ENCODE data around the gene SNX18. TPM values are rescaled to one million over a fixed set of nuclear protein-coding genes. Genes with fewer than 3 reads are reported as not detected.

The SNX18 gene
- total and polyA plus RNA-seq, 2 of the 4 experiments (the other 2 are of a cell fraction) = 31.2 to 50.0 TPM

DNA sequence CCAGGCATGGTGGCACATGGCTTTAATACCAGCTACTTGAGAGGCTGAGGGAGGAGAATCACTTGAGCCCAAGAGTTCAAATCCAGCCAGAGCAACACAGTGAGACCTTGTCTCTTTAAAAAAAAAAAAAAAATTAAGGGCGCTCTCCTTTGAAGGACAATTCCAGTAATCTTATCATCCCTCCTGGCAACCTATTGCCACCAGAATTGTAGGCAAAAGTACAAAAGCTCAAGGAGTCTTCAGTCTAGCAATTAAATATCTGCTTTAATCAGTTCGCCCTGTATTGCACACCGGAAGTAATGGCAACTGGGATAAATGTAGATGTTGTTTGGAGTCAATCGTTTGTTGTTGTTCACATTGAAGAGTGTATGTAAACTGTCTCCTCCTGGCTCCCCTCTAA lies 7.7 kb downstream of the SNX18 start:
- Histone ChIP-seq H3K27me3 (ENCODE audit: control insufficient read depth, insufficient read depth, low read length) (no peaks in the 10 kb centered on the region), H3K4ac (ENCODE audit: low read depth, low read length) (peak overlapping the region; percentile 3; the same call in 1 of the 2 replicates), H3K14ac (replicated peaks; ENCODE audit: low read depth, low read length) (no peak overlapping the region; the same call in 1 of the 2 replicates), H3K56ac (ENCODE audit: extremely low read depth, insufficient read depth, low read length) (no peak overlapping the region), H3K36me3 (ENCODE audit: control insufficient read depth, insufficient read depth, low read length) (peaks cover 42% of the 10 kb centered on the region), H4K5ac (ENCODE audit: low read depth, low read length) (no peak overlapping the region), H2AK5ac (ENCODE audit: low read depth, low read length) (no peak overlapping the region), H3K23ac (ENCODE audit: low read depth, low read length) (peak overlapping the region; percentile 70; the same call in 1 of the 2 replicates), H2AFZ (replicated peaks; ENCODE audit: low read length, poor library complexity) (no peak overlapping the region), H4K20me1 (ENCODE audit: insufficient read depth, low read length) (peaks cover 98% of the 10 kb centered on the region), H2BK120ac (ENCODE audit: low read depth, low read length) (no peak overlapping the region), H3K9me1 (ENCODE audit: insufficient read depth, low read length) (peaks cover 30% of the 10 kb centered on the region), H4K91ac (ENCODE audit: insufficient read depth, low read depth, low read length) (no peak overlapping the region), H2BK20ac (ENCODE audit: low read depth, low read length) (no peak overlapping the region), H3K79me1 (ENCODE audit: low read depth in 1 of 2, low read length in 2 of 2) (peaks cover 0 to 73% of the 10 kb centered on the region in 2 experiments; a peak in 2 of 4 replicates), H3K4me2 (ENCODE audit: low read depth, low read length) (peak overlapping the region; percentile 24), H2BK5ac (ENCODE audit: low read depth, low read length, poor library complexity, severe bottlenecking) (no peak overlapping the region), H2AK9ac (replicated peaks; ENCODE audit: low read depth, low read length, poor library complexity) (no peak overlapping the region), H3K4me1 (ENCODE audit: control insufficient read depth, insufficient read depth, low read length) (peaks cover 29% of the 10 kb centered on the region), H3K9ac (ENCODE audit: low read depth, low read length) (no peak overlapping the region), H3K9me3 (ENCODE audit: control insufficient read depth, insufficient read depth, low read length) (no peaks in the 10 kb centered on the region), H2BK15ac (ENCODE audit: low read depth, low read length) (no peak overlapping the region), H3K27ac (ENCODE audit: insufficient read depth, low read length) (no peak overlapping the region), H3K4me3 (ENCODE audit: insufficient read depth, low read depth, low read length) (no peak overlapping the region), H4K8ac (ENCODE audit: low read depth in 2 of 2, low read length in 2 of 2) (no peak overlapping the region), H3K18ac (ENCODE audit: low read depth, low read length) (no peak overlapping the region)
- no peak for DNase-seq
- in situ Hi-C loops (cut with MboI; ENCODE audit: low sequenced_read_pairs) (loop anchor here (5.0 to 10.0 kb wide), 2 partner anchors 317 to 630 kb away; no protein-coding TSS in a partner anchor), dilution Hi-C loops (cut with HindIII; ENCODE audit: low sequenced_read_pairs, unreplicated experiment) (no loop called here), intact Hi-C loops (cut with micrococcal nuclease) (no loop called here)
- no peak for ATAC-seq (ENCODE audit: low read depth)
- no CpG with 5 or more reads among the region's 4 CpGs for WGBS, 2 experiments (ENCODE audit: extremely low coverage in 2 of 2, insufficient read length in 1 of 2)
- no TSS peak for BruUV-seq (replicated peaks)
- ChIA-PET POLR2A (ENCODE audit: unreplicated experiment) (interaction anchor here (0.7 kb wide), 1 partner anchor 184 kb away, joined by 7 read pairs; no protein-coding TSS in a partner anchor), CTCF (interaction anchor here (1.1 kb wide), 2 partner anchors 12 to 342 kb away, joined by 3 to 4 read pairs; no protein-coding TSS in a partner anchor)
- TF ChIP-seq MAZ (IDR thresholded peaks at IDR 0.05; ENCODE audit: borderline replicate concordance, low read depth, low read length) = no peak
